PFSK-1 (cell line): ENCODE results near the gene RAB3IP.

ENCODE experiments used
- FOXP2 ChIP-seq: optimal IDR thresholded peaks from 2 replicates; pipeline ENCODE3; 2011; ENCODE audit warnings: borderline replicate concordance, control low read depth, inconsistent platforms; ENCODE audit not compliant: insufficient read depth; ENCODE audit errors: extremely low read length, extremely low read depth
- POLR2AphosphoS5 ChIP-seq: IDR thresholded peaks from 2 replicates; pipeline ENCODE4 v1.6.1; 2012; ENCODE audit warnings: low read depth, mild to moderate bottlenecking, control low read depth, low read length, moderate library complexity
- REST ChIP-seq, 2 experiments: IDR thresholded peaks; 2 replicates each; pipeline versions ENCODE4 v1.6.1 to v1.8.0; 2011 to 2012; ENCODE audit warnings: low read depth in 2 of 2, low read length in 2 of 2, control low read depth in 1 of 2, inconsistent platforms in 1 of 2, mild to moderate bottlenecking in 1 of 2, moderate library complexity in 1 of 2; ENCODE audit not compliant: insufficient read depth in 1 of 2
- SIN3A ChIP-seq: IDR thresholded peaks from 2 replicates; pipeline ENCODE4 v1.6.1; 2012; ENCODE audit warnings: mild to moderate bottlenecking, low read length, moderate library complexity, borderline replicate concordance; ENCODE audit not compliant: insufficient read depth
- TAF1 ChIP-seq: IDR thresholded peaks from 2 replicates; pipeline ENCODE4 v1.6.1; 2012; ENCODE audit warnings: low read length, control low read depth, borderline replicate concordance; ENCODE audit not compliant: insufficient read depth

Gene RAB3IP

GRCh38 chr12:69816082-69816481, 77.4 kb downstream of the RAB3IP start:
- no peak for TF ChIP-seq SIN3A
- TF ChIP-seq TAF1, result no peak
- no peak for TF ChIP-seq FOXP2
- no peak for TF ChIP-seq POLR2AphosphoS5
- no peak for TF ChIP-seq REST (IDR thresholded peaks at IDR 0.05; ENCODE audit: insufficient read depth in 1 of 2, low read depth in 2 of 2, low read length in 2 of 2)

- TF ChIP-seq POLR2AphosphoS5, result no peak
- no peak for TF ChIP-seq SIN3A
- no peak for TF ChIP-seq FOXP2
- TF ChIP-seq REST (IDR thresholded peaks at IDR 0.05; ENCODE audit: insufficient read depth in 1 of 2, low read depth in 2 of 2, low read length in 2 of 2), result no peak
- no peak for TF ChIP-seq TAF1
Measured at GRCh38 chr12:69821032-69821455, 82.4 kb downstream of the RAB3IP start.

GRCh38 chr12:69821456-69822159, 82.9 kb downstream of the RAB3IP start:
- TF ChIP-seq FOXP2 (no peak), TAF1 (no peak), SIN3A (no peak)

- TF ChIP-seq POLR2AphosphoS5 (no peak), REST (IDR thresholded peaks at IDR 0.05; ENCODE audit: insufficient read depth in 1 of 2, low read depth in 2 of 2, low read length in 2 of 2) (no peak), TAF1 (no peak), FOXP2 (no peak), SIN3A (no peak)
Measured at GRCh38 chr12:69822201-69822860, 83.7 kb downstream of the RAB3IP start.

- TF ChIP-seq TAF1 (no peak), REST (IDR thresholded peaks at IDR 0.05; ENCODE audit: insufficient read depth in 1 of 2, low read depth in 2 of 2, low read length in 2 of 2) (no peak), POLR2AphosphoS5 (no peak), SIN3A (no peak), FOXP2 (no peak)
Measured at GRCh38 chr12:69824028-69824427, 85.4 kb downstream of the RAB3IP start.
